ENCODE results near the gene PRLR. TPM values are rescaled to one million over a fixed set of nuclear protein-coding genes. Genes with fewer than 3 reads are reported as not detected.
"Not testable (repeated sequence)": the region's sequence is repeated elsewhere in the genome, so short reads cannot be mapped to it uniquely, and the experiment has no call there.

PRLR gene
- 8.2 and 9.1 TPM in 2 replicates for total RNA-seq (2014; rRNA removed; shearing (Covaris generic))

GRCh38 chr5:35230038-35230611 is at the start of gene PRLR:
Gene PRLR, minus strand, starts transcription at chr5:35230487. Its CDS starts 140,867 bp downstream, at chr5:35089620.
- peak; percentile 53 for DNase-seq (ENCODE audit: low spot score)

GRCh38 chr5:35274839-35275509 is 44.7 kb upstream of the PRLR start:
- no peak for DNase-seq (ENCODE audit: low spot score)

GRCh38 chr5:35269006-35269405 is 38.7 kb upstream of the PRLR start:
- DNase-seq (ENCODE audit: low spot score): no peak

- no peak for DNase-seq (ENCODE audit: low spot score)
Observed at GRCh38 chr5:35266276-35266675, 36.0 kb upstream of the PRLR start.

GRCh38 chr5:35264509-35264908 is 34.2 kb upstream of the PRLR start:
- no peak for DNase-seq (ENCODE audit: low spot score)

- no peak for DNase-seq (ENCODE audit: low spot score)
Observed at GRCh38 chr5:35263266-35263877, 33.1 kb upstream of the PRLR start.

GRCh38 chr5:35253582-35253981 is 23.3 kb upstream of the PRLR start:
- no peak for DNase-seq (ENCODE audit: low spot score)

GRCh38 chr5:35252963-35253362 is 22.7 kb upstream of the PRLR start:
- no peak for DNase-seq (ENCODE audit: low spot score)

GRCh38 chr5:35248843-35249780 is 18.8 kb upstream of the PRLR start:
- DNase-seq (ENCODE audit: low spot score): no peak

GRCh38 chr5:35247648-35248034 is 17.4 kb upstream of the PRLR start:
- no peak for DNase-seq (ENCODE audit: low spot score)

GRCh38 chr5:35246900-35247647 is 16.8 kb upstream of the PRLR start:
- DNase-seq (ENCODE audit: low spot score): peak; percentile 11

- DNase-seq (ENCODE audit: low spot score): peak; percentile 60
Observed at GRCh38 chr5:35246411-35246810, 16.1 kb upstream of the PRLR start.

GRCh38 chr5:35245371-35245770 is 15.1 kb upstream of the PRLR start:
- DNase-seq (ENCODE audit: low spot score): not testable (repeated sequence)

GRCh38 chr5:35244171-35244570 is 13.9 kb upstream of the PRLR start:
- DNase-seq (ENCODE audit: low spot score): no peak

GRCh38 chr5:35242702-35243258 is 12.5 kb upstream of the PRLR start:
- DNase-seq (ENCODE audit: low spot score): no peak

- no peak for DNase-seq (ENCODE audit: low spot score)
Observed at GRCh38 chr5:35240892-35241291, 10.6 kb upstream of the PRLR start.

- DNase-seq (ENCODE audit: low spot score): no peak
Observed at GRCh38 chr5:35239911-35240610, 9.8 kb upstream of the PRLR start.

GRCh38 chr5:35239476-35239875 is 9.2 kb upstream of the PRLR start:
- no peak for DNase-seq (ENCODE audit: low spot score)

GRCh38 chr5:35237580-35238376 is 7.5 kb upstream of the PRLR start:
- DNase-seq (ENCODE audit: low spot score): peak; percentile 77

Data from HT-29 (cell line).